Esophagus squamous epithelium (tissue), 4 donors: ENCODE data around the gene GABRA4.

Source experiments
- POLR2A ChIP-seq, 4 donors: fragments of 450-650 bp; IDR thresholded peaks; one replicate each; pipeline ENCODE4 v1.6.1; 2017; ENCODE audit warnings: antibody characterized with exemption in 4 of 4, mild to moderate bottlenecking in 4 of 4, moderate library complexity in 3 of 4
- TF ChIP-seq, protein P1 (sequence below), 6 experiments: fragments of 450-650 bp in 4 of 6; fragments of 200-600 bp in 2 of 6; sonication (generic) in 2 of 6; IDR thresholded peaks; one replicate each; pipeline ENCODE4 v1.5.1; 2016 to 2019; ENCODE audit warnings: antibody characterized with exemption in 6 of 6, mild to moderate bottlenecking in 4 of 6, moderate library complexity in 4 of 6

DNA sequence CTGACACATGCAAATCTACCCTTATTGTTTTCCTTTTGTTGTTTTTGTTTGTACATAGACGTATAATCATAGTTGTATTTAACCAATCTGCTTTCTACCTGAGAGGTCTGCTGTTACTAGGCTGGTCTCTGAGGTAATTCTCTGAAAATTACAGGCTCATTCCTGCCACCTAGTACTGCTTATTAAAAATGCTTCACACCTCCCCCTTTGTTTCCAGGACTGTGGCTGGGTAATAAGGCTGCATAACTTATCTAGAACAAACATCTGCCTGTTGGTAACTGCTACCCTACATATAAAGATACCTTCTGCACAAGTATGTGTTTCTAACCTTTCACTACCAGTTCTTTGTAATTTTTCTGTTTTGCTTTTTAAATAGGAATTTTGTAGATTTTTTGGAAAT is 118.6 kb downstream of the GABRA4 start:
- TF ChIP-seq, protein P1, sequence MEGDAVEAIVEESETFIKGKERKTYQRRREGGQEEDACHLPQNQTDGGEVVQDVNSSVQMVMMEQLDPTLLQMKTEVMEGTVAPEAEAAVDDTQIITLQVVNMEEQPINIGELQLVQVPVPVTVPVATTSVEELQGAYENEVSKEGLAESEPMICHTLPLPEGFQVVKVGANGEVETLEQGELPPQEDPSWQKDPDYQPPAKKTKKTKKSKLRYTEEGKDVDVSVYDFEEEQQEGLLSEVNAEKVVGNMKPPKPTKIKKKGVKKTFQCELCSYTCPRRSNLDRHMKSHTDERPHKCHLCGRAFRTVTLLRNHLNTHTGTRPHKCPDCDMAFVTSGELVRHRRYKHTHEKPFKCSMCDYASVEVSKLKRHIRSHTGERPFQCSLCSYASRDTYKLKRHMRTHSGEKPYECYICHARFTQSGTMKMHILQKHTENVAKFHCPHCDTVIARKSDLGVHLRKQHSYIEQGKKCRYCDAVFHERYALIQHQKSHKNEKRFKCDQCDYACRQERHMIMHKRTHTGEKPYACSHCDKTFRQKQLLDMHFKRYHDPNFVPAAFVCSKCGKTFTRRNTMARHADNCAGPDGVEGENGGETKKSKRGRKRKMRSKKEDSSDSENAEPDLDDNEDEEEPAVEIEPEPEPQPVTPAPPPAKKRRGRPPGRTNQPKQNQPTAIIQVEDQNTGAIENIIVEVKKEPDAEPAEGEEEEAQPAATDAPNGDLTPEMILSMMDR (IDR thresholded peaks at IDR 0.05): no peak
- TF ChIP-seq POLR2A (IDR thresholded peaks at IDR 0.05): no peak
